Smooth muscle cell of the pulmonary artery (primary cell): ENCODE measurements around the gene ADARB1. TPM values are rescaled to one million over a fixed set of nuclear protein-coding genes. Genes with fewer than 3 reads are reported as not detected.

ENCODE experiments used
- total RNA-seq: library from RNA; depleted of rRNA; stranded (reverse); fragments of >200 nt; gene quantifications from 2 replicates; pipeline ENCODE4 v1.2.3, GENCODE V29; 2014

The ADARB1 gene
- total RNA-seq = 9.3 and 11.9 TPM in 2 replicates

GRCh38 chr21:45074048-45074817 lies at the start of gene ADARB1:
Gene ADARB1 (plus strand): TSS chr21:45074580. CDS start chr21:45171657, 97,077 bp downstream.

Other genes starting within 250 kb of the ADARB1 start
- 241 and 282 TPM in 2 replicates for gene PTTG1IP, start 200.9 kb upstream of the ADARB1 start, total RNA-seq
- 0.46 and 1.7 TPM in 2 replicates for gene ITGB2, start 153.7 kb upstream of the ADARB1 start, total RNA-seq
- 9.9 and 12.8 TPM in 2 replicates for gene SLX9, start 134.6 kb upstream of the ADARB1 start, total RNA-seq
- gene POFUT2, start 213.3 kb downstream of the ADARB1 start, total RNA-seq = 99.7 and 115 TPM in 2 replicates